ENCODE data around the gene ADAMTS6. TPM values are rescaled to one million over a fixed set of nuclear protein-coding genes. Genes with fewer than 3 reads are reported as not detected.

Gene ADAMTS6
- total RNA-seq, 2 experiments from 2014 or later: 2.0 to 2.6 TPM

- Histone ChIP-seq H3K36me3 (ENCODE audit: insufficient read depth, low read length) (no peaks in the 10 kb centered on the region), H3K4me3 (ENCODE audit: low read length) (no peak overlapping the region), H3K4me1 (ENCODE audit: insufficient read depth, low read length) (no peaks in the 10 kb centered on the region), H3K27ac (ENCODE audit: low read depth in 1 of 2, low read length in 2 of 2) (no peak overlapping the region), H3K27me3 (ENCODE audit: control insufficient read depth in 1 of 2, insufficient read depth in 2 of 2, low read length in 2 of 2) (no peaks in the 10 kb centered on the region), H3K9me3 (ENCODE audit: control insufficient read depth in 1 of 2, insufficient read depth in 1 of 2, low read length in 2 of 2) (no peaks in the 10 kb centered on the region)
- DNase-seq: no peak
- Mint-ChIP-seq H3K36me3 (ENCODE audit: low read depth) (no peaks in the 10 kb centered on the region), H3K4me3 (no peak overlapping the region), H3K9me3 (no peaks in the 10 kb centered on the region), H3K27ac (no peak overlapping the region), H3K27me3 (no peaks in the 10 kb centered on the region), H3K4me1 (ENCODE audit: low read depth) (no peaks in the 10 kb centered on the region)
- no peak for TF ChIP-seq CTCF (IDR thresholded peaks at IDR 0.05)
- ChIA-PET CTCF (no interaction called here), POLR2A (no interaction called here)
- intact Hi-C loops (cut with DNase I, micrococcal nuclease): no loop called here
- no peak for ATAC-seq (ENCODE audit: poor library complexity)
Measured at GRCh38 chr5:65305913-65306312, 175.8 kb downstream of the ADAMTS6 start.

GRCh38 chr5:65299861-65300260, 181.9 kb downstream of the ADAMTS6 start:
- intact Hi-C loops (cut with DNase I, micrococcal nuclease): no loop called here
- Histone ChIP-seq H3K27ac (ENCODE audit: low read depth in 1 of 2, low read length in 2 of 2) (no peak overlapping the region), H3K36me3 (ENCODE audit: insufficient read depth, low read length) (no peaks in the 10 kb centered on the region), H3K4me3 (ENCODE audit: low read length) (no peak overlapping the region), H3K4me1 (ENCODE audit: insufficient read depth, low read length) (no peaks in the 10 kb centered on the region), H3K27me3 (ENCODE audit: control insufficient read depth in 1 of 2, insufficient read depth in 2 of 2, low read length in 2 of 2) (no peaks in the 10 kb centered on the region), H3K9me3 (ENCODE audit: control insufficient read depth in 1 of 2, insufficient read depth in 1 of 2, low read length in 2 of 2) (no peaks in the 10 kb centered on the region)
- H3K9me3 Mint-ChIP-seq: no peaks in the 10 kb centered on the region
- H3K27ac Mint-ChIP-seq: no peak overlapping the region
- ChIA-PET CTCF (no interaction called here), POLR2A (no interaction called here)
- H3K36me3 Mint-ChIP-seq (ENCODE audit: low read depth): no peaks in the 10 kb centered on the region
- no peak for TF ChIP-seq CTCF (IDR thresholded peaks at IDR 0.05)
- no peaks in the 10 kb centered on the region for H3K27me3 Mint-ChIP-seq
- ATAC-seq (ENCODE audit: poor library complexity) (no peak), DNase-seq (no peak)
- H3K4me3 Mint-ChIP-seq: no peak overlapping the region
- no peaks in the 10 kb centered on the region for H3K4me1 Mint-ChIP-seq (ENCODE audit: low read depth)

- ChIA-PET POLR2A (no interaction called here), CTCF (no interaction called here)
- DNase-seq (no peak), ATAC-seq (ENCODE audit: poor library complexity) (no peak)
- Histone ChIP-seq H3K4me1 (ENCODE audit: insufficient read depth, low read length) (no peaks in the 10 kb centered on the region), H3K4me3 (ENCODE audit: low read length) (no peak overlapping the region), H3K27me3 (ENCODE audit: control insufficient read depth in 1 of 2, insufficient read depth in 2 of 2, low read length in 2 of 2) (no peaks in the 10 kb centered on the region), H3K27ac (ENCODE audit: low read depth in 1 of 2, low read length in 2 of 2) (no peak overlapping the region), H3K36me3 (ENCODE audit: insufficient read depth, low read length) (no peaks in the 10 kb centered on the region), H3K9me3 (ENCODE audit: control insufficient read depth in 1 of 2, insufficient read depth in 1 of 2, low read length in 2 of 2) (no peaks in the 10 kb centered on the region)
- Mint-ChIP-seq H3K36me3 (ENCODE audit: low read depth) (no peaks in the 10 kb centered on the region), H3K27me3 (no peaks in the 10 kb centered on the region), H3K4me3 (no peak overlapping the region), H3K4me1 (ENCODE audit: low read depth) (no peaks in the 10 kb centered on the region), H3K27ac (no peak overlapping the region), H3K9me3 (no peaks in the 10 kb centered on the region)
- intact Hi-C loops (cut with DNase I, micrococcal nuclease): no loop called here
- no peak for TF ChIP-seq CTCF (IDR thresholded peaks at IDR 0.05)
Measured at GRCh38 chr5:65296067-65296466, 185.7 kb downstream of the ADAMTS6 start.

All from CD4-positive, alpha-beta T cell (primary cell).